H1 (cell line): ENCODE measurements around the gene ANKRD53. TPM values are rescaled to one million over a fixed set of nuclear protein-coding genes. Genes with fewer than 3 reads are reported as not detected.

Experiments used
- BCL11A ChIP-seq, 2 experiments: IDR thresholded peaks; one replicate each; pipeline ENCODE4 v1.6.1; 2011; ENCODE audit warnings: low read depth in 2 of 2, low read length in 2 of 2, mild to moderate bottlenecking in 2 of 2
- EGR1 ChIP-seq: IDR thresholded peaks from 2 replicates; pipeline ENCODE4 v1.6.1; 2011; ENCODE audit warnings: low read depth, low read length, borderline replicate concordance
- GABPA ChIP-seq: IDR thresholded peaks from 2 replicates; pipeline ENCODE4 v1.6.1; 2011; ENCODE audit warnings: mild to moderate bottlenecking, low read length, moderate library complexity, borderline replicate concordance; ENCODE audit not compliant: insufficient read depth
- GTF2F1 ChIP-seq: IDR thresholded peaks from 2 replicates; pipeline ENCODE4 v1.6.1; 2012; ENCODE audit warnings: low read depth, low read length, improper control_type of control experiment, borderline replicate concordance
- HDAC2 ChIP-seq, 2 experiments: fragments of 300-600 bp in 1 of 2; sonication (generic) in 1 of 2; IDR thresholded peaks; 2 replicates each; pipeline ENCODE4 v1.6.1; 2011 to 2012; ENCODE audit warnings: low read depth in 2 of 2, low read length in 2 of 2, mild to moderate bottlenecking in 2 of 2, moderate library complexity in 2 of 2, borderline replicate concordance in 1 of 2, inconsistent platforms in 1 of 2
- HDAC6 ChIP-seq: IDR thresholded peaks from one replicate; pipeline ENCODE4 v1.7.1; 2012; ENCODE audit warnings: low read depth, mild to moderate bottlenecking, inconsistent platforms, low read length, moderate library complexity
- KDM4A ChIP-seq: IDR thresholded peaks from one replicate; pipeline ENCODE4 v1.7.1; 2012; ENCODE audit warnings: low read depth, mild to moderate bottlenecking, moderate library complexity, low read length, inconsistent platforms; ENCODE audit not compliant: severe bottlenecking
- KDM5A ChIP-seq: fragments of 200-600 bp; IDR thresholded peaks from 2 replicates; pipeline ENCODE4 v1.7.1; 2012; ENCODE audit warnings: mild to moderate bottlenecking, low read length, inconsistent platforms, mixed read lengths
- NANOG ChIP-seq: IDR thresholded peaks from 2 replicates; pipeline ENCODE4 v1.6.1; 2011; ENCODE audit warnings: low read length, low read depth, mild to moderate bottlenecking, inconsistent platforms; ENCODE audit not compliant: insufficient read depth, poor library complexity, severe bottlenecking
- RBBP5 ChIP-seq: IDR thresholded peaks from 2 replicates; pipeline ENCODE4 v1.7.1; 2012; ENCODE audit warnings: low read depth, mild to moderate bottlenecking, inconsistent platforms, low read length, moderate library complexity, borderline replicate concordance
- RFX5 ChIP-seq: IDR thresholded peaks from 2 replicates; pipeline ENCODE4 v1.6.1; 2011; ENCODE audit warnings: low read depth, low read length, improper control_type of control experiment, borderline replicate concordance
- SAP30 ChIP-seq: fragments of 300-600 bp; sonication (generic); IDR thresholded peaks from 2 replicates; pipeline ENCODE4 v1.7.1; 2012; ENCODE audit warnings: low read length, moderate library complexity, mild to moderate bottlenecking, inconsistent platforms; ENCODE audit not compliant: insufficient read depth, insufficient replicate concordance
- SRF ChIP-seq: IDR thresholded peaks from 2 replicates; pipeline ENCODE4 v1.6.1; 2011; ENCODE audit warnings: mild to moderate bottlenecking, low read depth, low read length, moderate library complexity
- TAF1 ChIP-seq: IDR thresholded peaks from 2 replicates; pipeline ENCODE4 v1.6.1; 2011; ENCODE audit warnings: mild to moderate bottlenecking, low read depth, low read length
- TAF7 ChIP-seq: optimal IDR thresholded peaks from 2 replicates; pipeline ENCODE3; 2011; ENCODE audit warnings: low read depth, mild to moderate bottlenecking, inconsistent platforms, low read length, moderate library complexity, borderline replicate concordance
- TEAD4 ChIP-seq: IDR thresholded peaks from 2 replicates; pipeline ENCODE4 v1.6.1; 2012; ENCODE audit warnings: low read depth, low read length, inconsistent platforms, mixed read lengths
- polyA plus RNA-seq, 7 experiments: library from polyadenylated mRNA; depleted of rRNA in 3 of 7; stranded (reverse) in 5 of 7; unstranded in 2 of 7; fragments of >200 nt in 5 of 7; fragments of 200-250 nt in 2 of 7; gene quantifications; 1 replicate in 5 of 7; 2 replicates in 1 of 7; 4 replicates in 1 of 7; pipeline versions ENCODE4 v1.2.1 to v1.2.3, GENCODE V29; 2011 to 2013; ENCODE audit warnings: missing spikeins in 2 of 7, mixed read lengths in 2 of 7
- total RNA-seq: library from RNA; stranded (reverse); fragmentation: NEBNext Ultra II Directional; extraction: Animal tissue kit (Norgen Biotek cat#: 25700); gene quantifications from 2 replicates; pipeline ENCODE4 v1.2.1, GENCODE V29; 2021
- TF ChIP-seq, protein P1 (sequence below): IDR thresholded peaks from 2 replicates; pipeline ENCODE4 v1.6.1; 2012; ENCODE audit warnings: inconsistent platforms
- TF ChIP-seq, protein P2 (sequence below): IDR thresholded peaks from 2 replicates; pipeline ENCODE4 v1.6.1; 2011; ENCODE audit warnings: low read length, improper control_type of control experiment

ANKRD53 gene
- total and polyA plus RNA-seq, 2 of the 8 experiments (the other 6 are each of a cell fraction or from before 2014, with no cell fraction given) = 0.39 to 0.70 TPM

DNA sequence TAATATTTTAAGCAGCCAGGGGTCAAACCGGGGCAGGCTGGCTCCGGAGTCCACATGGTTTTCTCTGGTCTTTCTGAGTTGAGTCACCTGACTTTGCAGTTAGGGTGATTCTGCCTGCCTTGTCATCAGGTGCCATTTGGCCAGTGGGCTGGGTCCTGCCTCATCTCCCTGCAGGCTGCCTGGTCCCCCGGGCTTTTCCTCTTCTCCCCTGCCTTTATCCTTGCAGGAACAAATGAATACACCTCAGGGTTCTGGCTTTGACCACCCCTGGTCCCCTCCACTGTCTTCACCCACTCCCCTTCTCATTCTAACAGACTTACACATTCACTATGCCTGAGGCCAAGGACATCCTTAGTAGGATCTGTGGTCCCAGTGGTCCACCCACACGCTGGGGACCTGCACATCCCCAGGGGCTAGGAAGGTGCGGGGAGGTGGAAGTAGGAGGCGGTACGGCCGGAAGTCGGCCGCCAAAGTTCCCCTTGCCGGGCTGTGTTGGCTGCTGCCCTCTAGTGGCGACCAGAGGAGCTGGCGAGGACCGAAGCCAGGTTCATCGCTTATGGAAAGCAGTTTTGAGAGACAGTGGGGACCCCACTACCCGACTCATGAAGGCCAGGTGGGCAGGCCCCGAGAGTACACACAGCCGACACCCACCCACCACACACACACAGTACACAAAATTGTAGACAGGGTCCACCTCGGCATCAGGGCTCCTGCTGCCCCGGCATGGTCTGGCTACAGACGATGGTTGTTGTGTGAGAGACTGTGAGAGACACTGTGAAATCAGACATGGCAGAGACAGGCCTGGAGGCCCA is 22.6 kb downstream of the ANKRD53 start (continued):
- TF ChIP-seq EGR1 (no peak; the same call in 1 of the 2 replicates), TEAD4 (no peak), KDM4A (peak; percentile 55), SRF (0 out of 2 replicates have a peak, but pooled peaks have one; percentile 27), HDAC6 (no peak), HDAC2 (IDR thresholded peaks at IDR 0.05; ENCODE audit: borderline replicate concordance in 1 of 2, low read depth in 2 of 2, low read length in 2 of 2) (no peak), RBBP5 (no peak), GTF2F1 (no peak), GABPA (peak; percentile 85; the same call in 1 of the 2 replicates), BCL11A (IDR thresholded peaks at IDR 0.05; ENCODE audit: low read depth in 2 of 2, low read length in 2 of 2) (no peak), SAP30 (no peak), KDM5A (no peak), RFX5 (no peak), NANOG (no peak), TAF7 (no peak), TAF1 (no peak)
- TF ChIP-seq, protein P1, sequence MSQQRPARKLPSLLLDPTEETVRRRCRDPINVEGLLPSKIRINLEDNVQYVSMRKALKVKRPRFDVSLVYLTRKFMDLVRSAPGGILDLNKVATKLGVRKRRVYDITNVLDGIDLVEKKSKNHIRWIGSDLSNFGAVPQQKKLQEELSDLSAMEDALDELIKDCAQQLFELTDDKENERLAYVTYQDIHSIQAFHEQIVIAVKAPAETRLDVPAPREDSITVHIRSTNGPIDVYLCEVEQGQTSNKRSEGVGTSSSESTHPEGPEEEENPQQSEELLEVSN = no peak
- TF ChIP-seq, protein P2, sequence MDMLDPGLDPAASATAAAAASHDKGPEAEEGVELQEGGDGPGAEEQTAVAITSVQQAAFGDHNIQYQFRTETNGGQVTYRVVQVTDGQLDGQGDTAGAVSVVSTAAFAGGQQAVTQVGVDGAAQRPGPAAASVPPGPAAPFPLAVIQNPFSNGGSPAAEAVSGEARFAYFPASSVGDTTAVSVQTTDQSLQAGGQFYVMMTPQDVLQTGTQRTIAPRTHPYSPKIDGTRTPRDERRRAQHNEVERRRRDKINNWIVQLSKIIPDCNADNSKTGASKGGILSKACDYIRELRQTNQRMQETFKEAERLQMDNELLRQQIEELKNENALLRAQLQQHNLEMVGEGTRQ = no peak
